GM12878 (cell line): ENCODE data around the gene IQGAP3.

Experiments
- BACH1 ChIP-seq: fragments of 450-650 bp; IDR thresholded peaks from 2 replicates; pipeline ENCODE4 v1.6.1; 2017; ENCODE audit warnings: mild to moderate bottlenecking, borderline replicate concordance
- CTCF ChIP-seq, 3 experiments: IDR thresholded peaks in 2 of 3; conservative IDR thresholded peaks in 1 of 3; 2 replicates each; pipeline ENCODE4 v1.5.1; 2011; ENCODE audit warnings: low read depth in 3 of 3, low read length in 3 of 3, mild to moderate bottlenecking in 3 of 3, control low read depth in 2 of 3, moderate library complexity in 2 of 3, inconsistent platforms in 1 of 3, mixed read lengths in 1 of 3; ENCODE audit not compliant: control insufficient read depth in 2 of 3, insufficient read depth in 1 of 3; ENCODE audit errors: extremely low read depth in 1 of 3
- JUND ChIP-seq: IDR thresholded peaks from 2 replicates; pipeline ENCODE4 v1.6.1; 2012; ENCODE audit warnings: low read depth, mild to moderate bottlenecking, low read length, improper control_type of control experiment, moderate library complexity
- MYB ChIP-seq: fragments of 150-350 bp; IDR thresholded peaks from 2 replicates; pipeline ENCODE4 v1.6.1; 2014; ENCODE audit warnings: mild to moderate bottlenecking, low read depth, low read length, borderline replicate concordance
- RELB ChIP-seq: fragments of 450-650 bp; IDR thresholded peaks from 2 replicates; pipeline ENCODE4 v1.6.1; 2017; ENCODE audit warnings: low read depth, mild to moderate bottlenecking, moderate library complexity
- SPI1 ChIP-seq: IDR thresholded peaks from 2 replicates; pipeline ENCODE4 v1.6.1; 2011; ENCODE audit warnings: low read depth, mild to moderate bottlenecking, low read length, moderate library complexity, borderline replicate concordance; ENCODE audit not compliant: insufficient read depth
- USF1 ChIP-seq: IDR thresholded peaks from 2 replicates; pipeline ENCODE4 v1.6.1; 2011; ENCODE audit warnings: borderline replicate concordance, low read depth, mild to moderate bottlenecking, moderate library complexity, mixed read lengths, low read length; ENCODE audit not compliant: insufficient read depth; ENCODE audit errors: extremely low read length

- TF ChIP-seq JUND (no peak), SPI1 (no peak), USF1 (no peak), BACH1 (no peak), CTCF (IDR thresholded peaks at IDR 0.05 in 2 of 3, conservative IDR thresholded peaks at IDR 0.05 in 1 of 3; ENCODE audit: control insufficient read depth in 2 of 3, extremely low read depth in 1 of 3, insufficient read depth in 1 of 3, low read depth in 3 of 3, low read length in 3 of 3) (no peak), MYB (no peak), RELB (no peak)
Measured at GRCh38 chr1:156595016-156595415, 22.7 kb upstream of the IQGAP3 start.
